Measurements from ENCODE around the gene CWC27. TPM values are rescaled to one million over a fixed set of nuclear protein-coding genes. Genes with fewer than 3 reads are reported as not detected.

CWC27 gene
- total and polyA plus RNA-seq, 9 of the 15 experiments (the other 6 are each of a cell fraction or from before 2014, with no cell fraction given): 19.7 to 49.3 (median 38.3) TPM

DNA sequence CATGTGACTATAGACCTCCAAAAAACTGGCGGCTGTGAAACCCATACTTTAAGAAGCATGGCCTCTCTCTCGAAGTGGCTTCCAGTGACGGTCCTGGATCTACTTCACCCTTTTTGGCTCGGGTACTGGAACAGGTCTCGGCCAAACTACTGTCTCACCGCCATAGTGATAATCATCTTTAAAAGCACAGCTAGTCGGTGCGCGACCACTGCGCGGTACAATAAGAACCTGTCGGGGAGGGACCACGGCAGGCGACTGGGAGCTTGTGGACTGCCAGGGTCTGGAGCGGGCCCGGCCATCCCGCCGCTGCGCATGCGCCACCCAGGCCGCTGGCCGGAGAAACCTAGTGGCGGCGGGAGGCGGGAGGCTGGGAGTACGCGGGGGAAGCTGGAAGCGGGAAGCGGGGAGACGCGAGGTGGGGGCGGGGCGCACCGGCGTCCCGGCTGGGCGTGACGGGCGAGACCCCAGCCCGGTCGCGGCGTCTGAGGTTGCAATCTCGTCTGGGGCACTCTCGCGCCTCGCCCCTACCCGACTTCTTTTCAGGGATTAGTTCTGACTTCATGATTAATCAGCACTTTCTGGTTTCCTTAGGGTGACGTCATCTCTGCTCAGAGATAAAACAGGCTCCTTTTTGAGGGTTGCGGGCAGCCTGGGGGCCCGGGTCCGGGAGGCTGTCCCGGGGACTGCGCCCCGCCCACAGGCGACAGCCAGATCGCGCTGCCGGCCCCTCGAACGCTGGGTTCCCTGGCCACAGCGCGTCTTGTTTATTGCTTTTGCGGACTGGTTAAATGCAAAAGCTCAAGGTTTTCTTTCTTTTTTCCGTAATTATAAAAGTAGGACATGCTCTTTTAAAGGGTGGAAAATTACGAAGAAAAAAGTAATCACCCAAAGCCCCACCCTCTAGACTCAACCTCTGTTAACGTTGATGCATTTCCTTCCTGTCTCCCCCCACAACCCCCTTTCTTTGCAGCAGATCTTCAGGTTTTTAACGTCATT, 266.8 kb downstream of the CWC27 start (continued):
- no peak for TF ChIP-seq NR2C1 (IDR thresholded peaks at IDR 0.05)
- TF ChIP-seq NR2C1 (tag; IDR thresholded peaks at IDR 0.05): no peak
- TF ChIP-seq CBX8 (IDR thresholded peaks at IDR 0.05; ENCODE audit: borderline replicate concordance, extremely low read depth, low read depth, low read length, poor library complexity, severe bottlenecking): no peak
- peak in 1 of 2 experiments; percentile 52; a peak in 2 of 4 replicates for TF ChIP-seq RCOR1 (IDR thresholded peaks at IDR 0.05; ENCODE audit: borderline replicate concordance in 1 of 2, low read depth in 2 of 2, low read length in 2 of 2)
- TF ChIP-seq ZNF140 (CRISPR knock-in tag; IDR thresholded peaks at IDR 0.05): no peak
- TF ChIP-seq ZNF12 (CRISPR knock-in tag; IDR thresholded peaks at IDR 0.05): 0 out of 2 replicates have a peak, but pooled peaks have one; percentile 30
- no peak for TF ChIP-seq RFX1 (IDR thresholded peaks at IDR 0.05)
- peak; percentile 96 for TF ChIP-seq SMAD4 (CRISPR knock-in tag; conservative IDR thresholded peaks at IDR 0.05)
- peak; percentile 92 for TF ChIP-seq ZNF584 (CRISPR knock-in tag; IDR thresholded peaks at IDR 0.05; ENCODE audit: low read depth)
- TF ChIP-seq TCF3 (CRISPR knock-in tag; IDR thresholded peaks at IDR 0.05): peak; percentile 34; the same call in 1 of the 2 replicates
- TF ChIP-seq HDAC8 (tag; IDR thresholded peaks at IDR 0.05): peak; percentile 36; the same call in 1 of the 2 replicates
- no peak for TF ChIP-seq FIP1L1 (IDR thresholded peaks at IDR 0.05; ENCODE audit: low read depth, low read length, poor library complexity, severe bottlenecking)
- TF ChIP-seq, protein P1, sequence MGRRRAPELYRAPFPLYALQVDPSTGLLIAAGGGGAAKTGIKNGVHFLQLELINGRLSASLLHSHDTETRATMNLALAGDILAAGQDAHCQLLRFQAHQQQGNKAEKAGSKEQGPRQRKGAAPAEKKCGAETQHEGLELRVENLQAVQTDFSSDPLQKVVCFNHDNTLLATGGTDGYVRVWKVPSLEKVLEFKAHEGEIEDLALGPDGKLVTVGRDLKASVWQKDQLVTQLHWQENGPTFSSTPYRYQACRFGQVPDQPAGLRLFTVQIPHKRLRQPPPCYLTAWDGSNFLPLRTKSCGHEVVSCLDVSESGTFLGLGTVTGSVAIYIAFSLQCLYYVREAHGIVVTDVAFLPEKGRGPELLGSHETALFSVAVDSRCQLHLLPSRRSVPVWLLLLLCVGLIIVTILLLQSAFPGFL (CRISPR knock-in tag; IDR thresholded peaks at IDR 0.05): no peak
- TF ChIP-seq ETV1 (tag; conservative IDR thresholded peaks at IDR 0.05; ENCODE audit: low read depth): peak; percentile 34; the same call in 1 of the 2 replicates
- TF ChIP-seq, protein P2, sequence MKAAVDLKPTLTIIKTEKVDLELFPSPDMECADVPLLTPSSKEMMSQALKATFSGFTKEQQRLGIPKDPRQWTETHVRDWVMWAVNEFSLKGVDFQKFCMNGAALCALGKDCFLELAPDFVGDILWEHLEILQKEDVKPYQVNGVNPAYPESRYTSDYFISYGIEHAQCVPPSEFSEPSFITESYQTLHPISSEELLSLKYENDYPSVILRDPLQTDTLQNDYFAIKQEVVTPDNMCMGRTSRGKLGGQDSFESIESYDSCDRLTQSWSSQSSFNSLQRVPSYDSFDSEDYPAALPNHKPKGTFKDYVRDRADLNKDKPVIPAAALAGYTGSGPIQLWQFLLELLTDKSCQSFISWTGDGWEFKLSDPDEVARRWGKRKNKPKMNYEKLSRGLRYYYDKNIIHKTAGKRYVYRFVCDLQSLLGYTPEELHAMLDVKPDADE (conservative IDR thresholded peaks at IDR 0.05; ENCODE audit: control insufficient read depth, low read depth, low read length): peak; percentile 46; the same call in 1 of the 2 replicates
- TF ChIP-seq BDP1 (IDR thresholded peaks at IDR 0.05; ENCODE audit: insufficient read depth, insufficient read length): no peak
- peak; percentile 91 for TF ChIP-seq POLR2G (IDR thresholded peaks at IDR 0.05; ENCODE audit: low read depth, low read length)
- peak; percentile 78; the same call in 1 of the 2 replicates for TF ChIP-seq CREB5 (CRISPR knock-in tag; IDR thresholded peaks at IDR 0.05)
- peak in 1 of 2 experiments; percentile 58; a peak in 2 of 4 replicates for TF ChIP-seq HDAC1 (IDR thresholded peaks at IDR 0.05)
- TF ChIP-seq TFE3 (CRISPR knock-in tag; IDR thresholded peaks at IDR 0.05): no peak

Measured in K562 (cell line).